ENCODE measurements around the gene ARHGEF7.

ARHGEF7 gene

DNA sequence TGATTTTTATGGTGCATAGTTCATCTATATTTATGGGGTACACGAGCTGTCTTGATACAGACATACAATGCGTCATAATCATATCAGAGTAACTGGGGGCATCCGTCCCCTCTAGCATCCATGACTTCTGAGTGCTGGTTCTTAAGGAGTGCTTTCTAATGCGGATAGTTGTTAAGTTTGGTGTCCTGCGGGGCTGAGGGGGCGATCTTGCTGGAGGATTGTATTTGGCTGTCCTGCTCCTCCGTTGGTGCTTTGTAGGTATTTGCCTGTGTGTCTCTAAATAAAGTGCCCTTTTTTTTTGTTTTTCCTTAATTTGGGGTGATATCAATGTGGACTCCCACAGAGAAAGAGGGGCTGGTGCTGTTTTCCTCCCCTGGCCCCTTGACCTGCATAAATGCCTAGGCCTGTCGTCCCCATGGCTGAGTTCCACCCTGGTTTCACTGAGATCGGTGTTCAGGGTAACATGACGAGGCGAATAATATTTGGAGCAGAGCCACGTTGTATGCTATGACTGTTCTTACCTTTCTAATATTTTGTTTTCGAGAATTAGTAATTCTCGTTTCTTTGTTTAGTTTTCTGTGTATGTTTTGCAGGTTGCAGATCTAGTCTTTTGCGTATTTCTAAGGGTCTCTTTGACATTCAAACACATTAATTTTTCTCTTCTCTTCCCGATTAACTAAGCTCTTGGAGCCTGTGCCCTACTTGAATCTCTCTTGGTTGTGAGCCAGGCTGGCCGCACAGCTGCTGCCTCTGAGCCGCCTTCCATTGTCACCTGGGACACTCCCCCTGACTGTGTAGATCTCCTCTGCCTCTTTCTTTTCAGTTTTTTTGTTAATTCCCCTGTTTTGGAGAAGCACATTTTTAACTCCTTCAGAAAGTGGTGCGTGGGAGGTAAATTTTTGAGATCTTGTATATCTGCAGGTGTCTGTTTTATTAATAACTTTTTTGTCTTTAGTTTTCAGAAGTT lies 100.3 kb downstream of the ARHGEF7 start:
- H3K36me3 Mint-ChIP-seq (ENCODE audit: low read depth) = peaks cover 2% of the 10 kb centered on the region
- H3K27ac Mint-ChIP-seq = no peak overlapping the region
- peaks cover 15% of the 10 kb centered on the region for H3K4me1 Mint-ChIP-seq (ENCODE audit: low read depth)
- no peaks in the 10 kb centered on the region for H3K27me3 Mint-ChIP-seq (ENCODE audit: low read depth)
- H3K4me3 Mint-ChIP-seq = no peak overlapping the region
- no peaks in the 10 kb centered on the region for H3K9me3 Mint-ChIP-seq

DNA sequence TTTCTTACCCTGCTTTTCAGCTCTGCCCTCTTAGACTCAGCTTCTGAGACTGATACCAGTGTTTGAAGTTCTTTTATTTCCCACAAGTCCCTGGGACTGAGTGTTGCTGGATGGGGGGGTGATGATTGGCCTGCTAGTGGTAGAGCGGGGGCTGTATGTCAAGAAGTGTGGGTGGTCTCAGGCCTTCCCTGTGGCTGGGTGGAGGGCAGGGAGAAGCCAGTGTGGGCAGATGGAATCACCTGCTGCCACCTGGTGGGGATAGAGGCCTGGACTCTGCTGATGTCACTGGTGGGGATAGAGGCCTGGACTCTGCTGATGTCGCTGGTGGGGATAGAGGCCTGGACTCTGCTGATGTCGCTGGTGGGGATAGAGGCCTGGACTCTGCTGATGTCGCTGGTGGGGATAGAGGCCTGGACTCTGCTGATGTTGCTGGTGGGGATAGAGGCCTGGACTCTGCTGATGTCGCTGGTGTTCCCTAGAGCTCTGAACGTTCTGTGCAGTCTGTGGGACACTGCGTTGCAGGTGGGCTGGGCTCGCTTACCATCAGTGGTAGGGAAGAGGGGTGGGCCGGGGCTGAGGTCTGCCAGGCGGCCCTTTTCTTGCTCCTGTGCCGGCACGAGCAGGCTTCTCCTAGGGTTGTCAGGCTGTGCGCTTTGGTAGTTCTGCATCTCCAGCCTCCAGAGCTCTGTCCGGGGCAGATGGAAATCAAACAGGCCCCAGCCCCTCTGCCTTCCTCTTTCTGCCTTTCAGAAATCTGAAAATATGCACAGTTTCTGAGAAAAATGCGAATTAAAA lies 101.3 kb downstream of the ARHGEF7 start:
- Mint-ChIP-seq H3K27ac (peak overlapping the region; percentile 10), H3K4me1 (ENCODE audit: low read depth) (peaks cover 15% of the 10 kb centered on the region), H3K36me3 (ENCODE audit: low read depth) (peaks cover 2% of the 10 kb centered on the region), H3K27me3 (ENCODE audit: low read depth) (no peaks in the 10 kb centered on the region), H3K9me3 (no peaks in the 10 kb centered on the region), H3K4me3 (no peak overlapping the region)

DNA sequence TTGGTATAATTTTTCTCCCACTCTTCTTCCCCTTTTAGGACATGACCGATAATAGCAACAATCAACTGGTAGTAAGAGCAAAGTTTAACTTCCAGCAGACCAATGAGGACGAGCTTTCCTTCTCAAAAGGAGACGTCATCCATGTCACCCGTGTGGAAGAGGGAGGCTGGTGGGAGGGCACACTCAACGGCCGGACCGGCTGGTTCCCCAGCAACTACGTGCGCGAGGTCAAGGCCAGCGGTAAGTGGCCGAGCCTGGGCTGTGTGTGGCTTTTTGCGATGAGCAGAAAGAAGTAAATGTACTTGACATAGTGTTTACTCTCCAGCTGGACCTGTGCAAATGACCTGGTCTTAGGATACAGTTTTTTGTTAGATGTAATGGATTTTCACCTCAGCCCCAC lies 102.5 kb downstream of the ARHGEF7 start:
- Mint-ChIP-seq H3K4me3 (no peak overlapping the region), H3K27ac (no peak overlapping the region), H3K9me3 (no peaks in the 10 kb centered on the region), H3K4me1 (ENCODE audit: low read depth) (peaks cover 12% of the 10 kb centered on the region), H3K27me3 (ENCODE audit: low read depth) (no peaks in the 10 kb centered on the region), H3K36me3 (ENCODE audit: low read depth) (peaks cover 2% of the 10 kb centered on the region)

DNA sequence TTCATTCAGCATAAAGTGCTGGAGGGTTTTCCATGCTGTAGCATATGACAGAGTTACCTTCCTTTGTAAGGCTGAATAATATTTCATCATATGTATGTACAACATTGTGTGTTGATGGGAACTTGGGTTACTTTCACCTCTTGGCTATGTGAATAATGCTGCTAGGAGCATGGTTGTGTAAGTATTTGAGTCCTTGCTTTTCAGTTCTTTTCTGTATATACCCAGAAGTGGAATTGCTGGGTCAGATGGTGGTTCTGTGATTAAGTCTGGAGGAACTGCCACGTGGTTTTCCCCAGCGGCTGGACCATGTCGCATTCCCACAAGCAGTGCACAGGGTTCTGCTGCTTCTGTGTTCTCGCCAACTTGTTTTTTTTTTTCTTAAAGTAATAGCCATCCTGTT lies 104.2 kb downstream of the ARHGEF7 start:
- H3K27ac Mint-ChIP-seq = no peak overlapping the region

DNA sequence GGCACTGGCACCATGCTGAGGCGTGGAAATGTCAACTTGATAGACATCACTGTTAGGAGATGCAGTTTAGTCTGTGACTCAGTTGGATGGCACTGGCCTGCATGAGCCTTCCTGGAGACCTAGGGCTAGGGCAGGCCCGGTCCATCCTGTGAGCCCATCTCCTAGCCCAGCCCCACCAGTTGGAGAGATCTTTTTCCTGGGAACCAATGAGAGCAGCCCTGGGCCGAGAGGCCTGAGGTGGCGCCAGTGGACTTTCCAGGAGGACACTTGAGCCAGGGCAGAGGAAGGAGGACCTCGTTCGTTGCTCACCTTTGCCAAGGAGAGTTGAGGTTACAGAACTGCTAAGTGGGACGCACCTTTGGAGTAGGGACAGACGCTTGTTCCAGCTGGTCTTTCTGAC lies 104.8 kb downstream of the ARHGEF7 start:
- Mint-ChIP-seq H3K27me3 (ENCODE audit: low read depth) (no peaks in the 10 kb centered on the region), H3K4me3 (no peak overlapping the region), H3K27ac (no peak overlapping the region), H3K36me3 (ENCODE audit: low read depth) (peaks cover 2% of the 10 kb centered on the region), H3K9me3 (no peaks in the 10 kb centered on the region), H3K4me1 (ENCODE audit: low read depth) (peaks cover 15% of the 10 kb centered on the region)

More for the DNA sequence above, 104.2 kb downstream of the ARHGEF7 start:
- Mint-ChIP-seq H3K9me3 (no peaks in the 10 kb centered on the region), H3K27me3 (ENCODE audit: low read depth) (no peaks in the 10 kb centered on the region), H3K4me3 (no peak overlapping the region), H3K4me1 (ENCODE audit: low read depth) (peaks cover 13% of the 10 kb centered on the region), H3K36me3 (ENCODE audit: low read depth) (peaks cover 2% of the 10 kb centered on the region)

DNA sequence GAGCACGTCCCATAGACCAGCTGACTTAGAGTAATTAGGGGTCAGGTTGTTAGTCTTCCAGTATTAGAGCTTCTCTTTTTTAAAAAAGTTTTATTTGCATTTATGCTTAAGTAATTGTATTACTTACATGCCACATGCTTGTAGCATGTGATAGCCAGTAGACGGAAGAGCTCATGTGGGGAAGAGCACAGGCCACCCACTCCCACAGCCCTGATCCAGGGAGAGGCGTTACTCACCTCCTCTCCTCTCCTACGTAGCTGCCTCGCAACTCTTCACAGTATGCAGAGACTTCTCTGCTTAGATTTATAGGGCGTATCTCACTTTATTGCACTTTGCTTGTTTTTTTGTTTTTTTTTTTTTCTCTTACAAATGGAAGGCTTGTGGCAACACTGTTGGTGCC lies 110.1 kb downstream of the ARHGEF7 start:
- no peaks in the 10 kb centered on the region for H3K27me3 Mint-ChIP-seq (ENCODE audit: low read depth)
- H3K4me3 Mint-ChIP-seq = no peak overlapping the region
- no peaks in the 10 kb centered on the region for H3K9me3 Mint-ChIP-seq
- H3K27ac Mint-ChIP-seq = no peak overlapping the region
- H3K4me1 Mint-ChIP-seq (ENCODE audit: low read depth) = peaks cover 21% of the 10 kb centered on the region
- H3K36me3 Mint-ChIP-seq (ENCODE audit: low read depth) = peaks cover 16% of the 10 kb centered on the region

DNA sequence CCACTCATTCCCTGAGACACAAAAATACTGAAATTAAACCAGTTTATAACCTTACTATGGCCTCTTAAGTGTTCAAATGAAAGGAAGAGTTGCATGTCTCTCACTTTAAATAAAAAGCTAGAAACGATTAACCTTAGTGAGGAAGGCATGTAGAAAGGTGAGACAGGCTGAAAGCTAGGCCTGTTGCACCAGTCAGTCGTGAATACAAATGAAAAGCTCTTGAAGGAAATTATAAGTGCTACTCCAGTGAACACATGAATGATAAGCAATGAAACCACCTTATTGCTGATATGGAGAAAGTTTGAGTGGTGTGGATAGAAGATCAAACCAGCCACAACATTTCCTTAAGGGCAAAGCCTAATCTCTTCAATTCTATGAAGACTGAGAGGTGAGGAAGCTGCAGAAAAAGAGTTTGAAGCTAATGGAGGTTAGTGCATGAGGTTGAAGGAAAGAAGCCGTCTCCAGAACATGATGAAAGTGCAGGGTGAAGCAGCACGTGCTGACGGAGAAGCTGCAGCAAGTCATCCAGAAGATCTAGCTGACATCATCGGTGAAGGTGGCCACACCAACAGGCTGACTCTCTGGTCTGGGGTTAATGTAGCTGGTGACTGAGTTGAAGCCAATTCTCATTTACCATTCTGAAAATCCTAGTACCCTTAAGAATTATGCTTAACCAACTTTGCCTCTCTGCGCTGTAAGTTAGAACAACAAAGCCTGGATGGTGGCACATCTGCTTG lies 110.9 kb downstream of the ARHGEF7 start:
- Mint-ChIP-seq H3K4me1 (ENCODE audit: low read depth) (peaks cover 21% of the 10 kb centered on the region), H3K4me3 (no peak overlapping the region), H3K27ac (no peak overlapping the region), H3K36me3 (ENCODE audit: low read depth) (peaks cover 16% of the 10 kb centered on the region), H3K27me3 (ENCODE audit: low read depth) (no peaks in the 10 kb centered on the region), H3K9me3 (no peaks in the 10 kb centered on the region)

DNA sequence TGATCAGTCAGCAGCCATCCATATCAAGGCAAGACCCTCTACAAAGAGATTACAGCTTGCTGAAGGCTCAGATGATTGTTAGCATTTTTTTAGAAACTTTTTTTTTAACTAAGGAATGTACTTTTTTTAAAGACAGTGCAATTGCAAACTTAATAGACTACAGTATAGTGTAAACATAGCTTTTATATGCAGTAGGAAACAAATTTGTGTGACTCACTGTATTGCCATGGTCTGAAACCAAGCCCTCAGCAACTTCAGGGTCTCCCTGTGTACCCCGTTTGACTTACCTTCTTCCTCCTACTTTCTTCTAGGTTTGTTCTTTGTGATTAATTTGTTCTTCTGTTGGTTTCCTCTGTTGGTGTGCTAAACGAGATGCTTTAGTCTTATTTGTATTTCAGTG lies 112.3 kb downstream of the ARHGEF7 start:
- Mint-ChIP-seq H3K4me1 (ENCODE audit: low read depth) (peaks cover 21% of the 10 kb centered on the region), H3K4me3 (no peak overlapping the region), H3K27ac (no peak overlapping the region), H3K9me3 (no peaks in the 10 kb centered on the region), H3K27me3 (ENCODE audit: low read depth) (no peaks in the 10 kb centered on the region), H3K36me3 (ENCODE audit: low read depth) (peaks cover 21% of the 10 kb centered on the region)

DNA sequence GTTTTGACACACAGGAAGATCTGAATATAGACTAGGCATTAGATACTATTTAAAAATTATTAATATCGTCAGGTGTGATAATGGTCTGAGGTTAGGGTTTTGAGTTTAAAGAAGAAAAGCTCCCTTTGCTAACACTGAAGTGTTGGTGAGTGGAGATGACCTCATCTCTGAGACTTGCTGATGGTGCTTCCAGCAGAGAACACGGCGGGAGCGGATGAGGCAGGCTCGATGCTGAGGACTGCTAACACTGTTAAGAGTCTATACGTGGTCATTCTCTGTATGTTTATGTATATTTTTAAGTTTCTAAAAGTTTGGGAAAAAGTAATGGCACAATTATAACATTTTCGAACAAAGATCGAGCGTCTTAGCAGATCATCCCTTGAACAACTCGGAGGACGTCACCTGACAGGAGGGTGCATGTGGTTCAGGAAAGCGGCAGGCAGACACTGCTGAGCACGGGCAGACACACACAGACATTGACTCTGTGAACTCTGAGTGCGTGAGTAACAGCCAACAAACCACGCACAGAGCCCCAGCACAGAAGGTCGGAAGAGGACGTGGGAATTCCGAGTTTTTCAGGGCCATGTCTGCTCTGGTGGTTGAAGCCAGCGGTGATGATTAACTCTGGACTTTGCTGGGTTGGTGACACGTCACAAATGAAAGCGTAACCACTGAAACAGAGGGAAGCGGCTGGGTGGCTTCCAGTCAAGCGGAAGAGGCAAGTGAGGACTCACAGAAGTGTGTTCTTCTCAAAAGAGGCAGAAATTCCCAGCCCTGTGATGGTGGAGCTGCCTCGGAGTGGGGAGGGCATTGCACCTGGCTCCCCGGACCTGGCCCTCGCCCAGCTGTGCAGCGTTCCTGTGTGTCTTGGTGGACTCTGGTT lies 113.4 kb downstream of the ARHGEF7 start:
- Mint-ChIP-seq H3K9me3 (no peaks in the 10 kb centered on the region), H3K4me3 (no peak overlapping the region), H3K27me3 (ENCODE audit: low read depth) (no peaks in the 10 kb centered on the region), H3K4me1 (ENCODE audit: low read depth) (peaks cover 16% of the 10 kb centered on the region), H3K27ac (no peak overlapping the region), H3K36me3 (ENCODE audit: low read depth) (peaks cover 24% of the 10 kb centered on the region)

DNA sequence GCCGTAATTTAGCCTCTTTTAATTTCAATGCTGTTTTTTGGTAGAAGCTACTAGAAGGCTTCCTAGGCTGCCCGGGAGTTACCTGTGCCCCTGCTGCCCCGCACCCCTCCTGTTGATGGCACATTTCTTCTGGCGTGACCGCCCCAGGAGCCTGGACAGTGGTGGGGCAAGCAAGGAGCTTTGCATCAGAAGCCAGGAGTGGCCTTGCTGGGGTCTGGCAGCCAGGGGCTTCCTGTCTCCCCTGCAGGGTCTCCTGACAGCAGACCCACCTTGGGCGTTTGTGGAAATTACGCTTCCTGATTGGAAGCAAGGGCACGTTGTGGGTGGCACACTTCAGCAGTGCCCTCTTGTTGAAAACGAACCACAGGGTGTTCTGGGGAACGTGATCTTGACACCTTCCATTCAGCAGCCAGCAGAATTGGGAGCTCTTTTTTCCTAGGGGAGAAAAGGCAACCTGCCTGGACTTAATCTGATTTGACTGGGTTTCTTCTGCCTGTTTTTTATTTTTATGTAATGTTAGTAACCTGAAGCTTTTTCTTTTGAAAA lies 115.3 kb downstream of the ARHGEF7 start:
- Mint-ChIP-seq H3K36me3 (ENCODE audit: low read depth) (peaks cover 32% of the 10 kb centered on the region), H3K9me3 (no peaks in the 10 kb centered on the region), H3K27me3 (ENCODE audit: low read depth) (no peaks in the 10 kb centered on the region), H3K4me3 (no peak overlapping the region), H3K27ac (no peak overlapping the region), H3K4me1 (ENCODE audit: low read depth) (peaks cover 10% of the 10 kb centered on the region)

DNA sequence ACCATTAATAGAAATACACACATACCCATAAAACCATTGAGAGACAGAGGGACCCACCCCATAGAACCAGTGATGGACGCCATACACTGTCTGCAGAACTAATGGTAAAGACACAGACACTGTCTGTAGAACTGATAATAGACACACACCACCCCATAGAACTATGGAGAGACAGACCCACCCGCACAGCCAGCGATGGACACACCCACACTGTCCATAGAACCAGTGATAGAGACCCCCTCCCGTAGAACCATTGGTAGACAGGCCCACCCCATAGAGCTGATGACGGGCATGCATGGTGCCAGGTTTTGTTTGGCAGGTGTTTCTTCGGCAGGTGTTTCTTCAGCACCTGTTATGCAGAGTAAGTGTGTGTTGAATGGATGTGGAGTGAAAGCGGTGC lies 117.1 kb downstream of the ARHGEF7 start:
- Mint-ChIP-seq H3K4me3 (no peak overlapping the region), H3K4me1 (ENCODE audit: low read depth) (peaks cover 3% of the 10 kb centered on the region), H3K27ac (no peak overlapping the region), H3K36me3 (ENCODE audit: low read depth) (peaks cover 28% of the 10 kb centered on the region), H3K9me3 (no peaks in the 10 kb centered on the region), H3K27me3 (ENCODE audit: low read depth) (no peaks in the 10 kb centered on the region)

DNA sequence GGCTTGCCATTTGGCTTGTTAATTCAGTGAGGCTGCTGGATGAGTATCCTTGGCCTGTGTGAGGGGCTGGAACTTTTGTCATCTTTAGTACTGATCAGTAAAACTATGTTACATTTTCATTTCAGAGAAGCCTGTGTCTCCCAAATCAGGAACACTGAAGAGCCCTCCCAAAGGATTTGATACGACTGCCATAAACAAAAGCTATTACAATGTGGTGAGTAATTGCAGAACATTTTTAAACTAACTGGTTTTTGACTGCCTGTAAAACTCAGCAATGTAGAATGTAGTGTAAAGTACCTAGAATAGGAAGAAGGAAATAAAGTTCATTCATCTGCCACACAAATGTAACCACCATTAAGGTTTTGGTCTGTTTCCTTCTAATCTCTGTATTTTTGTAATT lies 118.0 kb downstream of the ARHGEF7 start:
- Mint-ChIP-seq H3K9me3 (no peaks in the 10 kb centered on the region), H3K4me1 (ENCODE audit: low read depth) (peaks cover 2% of the 10 kb centered on the region), H3K27ac (no peak overlapping the region), H3K4me3 (no peak overlapping the region), H3K36me3 (ENCODE audit: low read depth) (peaks cover 25% of the 10 kb centered on the region), H3K27me3 (ENCODE audit: low read depth) (no peaks in the 10 kb centered on the region)

DNA sequence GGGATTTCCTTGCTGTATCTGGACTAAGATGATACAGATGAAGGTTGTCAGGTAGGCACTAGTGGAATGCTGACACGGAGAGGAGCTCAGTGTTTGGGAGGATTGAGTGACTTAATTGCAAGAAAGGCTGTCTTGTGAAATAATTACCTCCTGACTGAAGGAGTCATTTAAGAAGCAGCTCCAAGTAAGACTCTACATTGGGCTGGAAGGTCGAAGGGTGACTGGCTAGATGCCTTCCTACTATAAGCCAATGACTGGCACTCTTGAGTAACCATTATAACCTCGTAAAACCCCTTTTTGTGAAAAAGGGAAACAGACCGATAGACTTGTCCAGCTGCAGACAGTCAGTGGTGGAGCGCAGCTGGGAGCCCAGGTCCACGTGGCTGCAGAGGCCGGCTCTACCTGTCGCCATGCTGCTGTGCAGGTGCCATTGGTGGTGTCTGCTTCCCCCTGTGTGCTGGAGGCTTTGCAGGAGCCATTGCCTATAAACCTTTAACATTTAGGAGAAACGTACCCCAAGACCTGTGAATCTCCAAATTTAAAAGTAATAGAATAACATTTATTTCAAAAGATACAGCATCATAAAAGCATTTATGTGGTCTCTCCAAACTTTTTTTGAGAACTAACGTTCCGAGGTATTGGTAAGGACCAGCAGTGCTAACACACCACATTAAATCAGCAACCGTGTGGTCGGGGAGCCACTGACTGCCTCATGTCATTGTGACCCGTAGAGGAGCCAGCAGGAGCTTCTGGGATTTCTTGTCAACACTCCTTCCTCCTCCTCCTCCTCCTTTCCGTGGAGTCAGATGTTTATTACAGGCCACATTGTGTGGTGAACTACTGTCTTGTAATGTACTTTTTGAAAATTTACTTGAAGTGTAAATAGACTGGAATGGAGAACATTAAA lies 124.9 kb downstream of the ARHGEF7 start:
- no peaks in the 10 kb centered on the region for H3K9me3 Mint-ChIP-seq
- H3K36me3 Mint-ChIP-seq (ENCODE audit: low read depth) = peaks cover 17% of the 10 kb centered on the region
- H3K27me3 Mint-ChIP-seq (ENCODE audit: low read depth) = no peaks in the 10 kb centered on the region
- H3K4me3 Mint-ChIP-seq = no peak overlapping the region
- peaks cover 2% of the 10 kb centered on the region for H3K4me1 Mint-ChIP-seq (ENCODE audit: low read depth)
- no peak overlapping the region for H3K27ac Mint-ChIP-seq
